ENCODE data around the gene SRSF1.

DNA sequence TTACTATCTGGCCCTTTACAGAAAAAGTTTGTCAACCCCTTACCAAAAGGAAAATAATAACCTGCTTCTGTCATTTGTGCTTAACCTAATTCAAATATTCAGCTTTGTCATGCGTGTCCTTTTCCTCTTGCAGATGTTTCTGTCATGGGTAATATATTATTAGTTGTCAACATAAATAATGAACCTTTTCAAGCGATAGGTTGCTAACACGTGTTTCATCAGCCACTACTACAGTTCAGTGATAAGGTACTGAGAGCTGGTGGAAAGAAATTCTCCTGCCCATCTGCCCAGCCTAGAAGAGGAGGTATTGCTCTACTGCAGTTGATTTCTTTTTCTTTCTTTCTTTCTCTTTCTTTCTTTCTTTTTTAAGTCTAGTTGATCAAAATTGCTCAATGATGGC is 12.0 kb upstream of the SRSF1 start:
- TF ChIP-seq, protein P1, sequence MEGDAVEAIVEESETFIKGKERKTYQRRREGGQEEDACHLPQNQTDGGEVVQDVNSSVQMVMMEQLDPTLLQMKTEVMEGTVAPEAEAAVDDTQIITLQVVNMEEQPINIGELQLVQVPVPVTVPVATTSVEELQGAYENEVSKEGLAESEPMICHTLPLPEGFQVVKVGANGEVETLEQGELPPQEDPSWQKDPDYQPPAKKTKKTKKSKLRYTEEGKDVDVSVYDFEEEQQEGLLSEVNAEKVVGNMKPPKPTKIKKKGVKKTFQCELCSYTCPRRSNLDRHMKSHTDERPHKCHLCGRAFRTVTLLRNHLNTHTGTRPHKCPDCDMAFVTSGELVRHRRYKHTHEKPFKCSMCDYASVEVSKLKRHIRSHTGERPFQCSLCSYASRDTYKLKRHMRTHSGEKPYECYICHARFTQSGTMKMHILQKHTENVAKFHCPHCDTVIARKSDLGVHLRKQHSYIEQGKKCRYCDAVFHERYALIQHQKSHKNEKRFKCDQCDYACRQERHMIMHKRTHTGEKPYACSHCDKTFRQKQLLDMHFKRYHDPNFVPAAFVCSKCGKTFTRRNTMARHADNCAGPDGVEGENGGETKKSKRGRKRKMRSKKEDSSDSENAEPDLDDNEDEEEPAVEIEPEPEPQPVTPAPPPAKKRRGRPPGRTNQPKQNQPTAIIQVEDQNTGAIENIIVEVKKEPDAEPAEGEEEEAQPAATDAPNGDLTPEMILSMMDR (conservative IDR thresholded peaks at IDR 0.05 in 1 of 2, IDR thresholded peaks at IDR 0.05 in 1 of 2; ENCODE audit: low read depth in 1 of 2, low read length in 2 of 2): no peak
- TF ChIP-seq EZH2 (IDR thresholded peaks at IDR 0.05; ENCODE audit: low read length, missing control alignments): no peak

All from fibroblast of lung (primary cell).